ENCODE results near the gene PCDHGB5.

- TF ChIP-seq POLR2A (IDR thresholded peaks at IDR 0.05; ENCODE audit: extremely low read depth, insufficient read length) (no peak), MYC (IDR thresholded peaks at IDR 0.05; ENCODE audit: low read depth, low read length) (no peak), CTCF (IDR thresholded peaks at IDR 0.05; ENCODE audit: low read depth, low read length) (no peak)
Measured at GRCh38 chr5:141431286-141431685, 33.5 kb downstream of the PCDHGB5 start.

Data from NB4 (cell line).